HL-60/S4 treated with phorbol 12-myristate 13-acetate at 8.2 ng/mL for 4 days and 3 days (cell line): ENCODE measurements around the gene CCDC200.
"Not testable (repeated sequence)": the region's sequence is repeated elsewhere in the genome, so short reads cannot be mapped to it uniquely, and the experiment has no call there.

ENCODE experiments used
- in situ Hi-C: fragments of 300-500 bp; cut with MboI; formaldehyde crosslinking; loops from 2 replicates; pipeline ENCODE4 v1.15.0; 2022; ENCODE audit warnings: low sequenced_read_pairs

The CCDC200 gene

GRCh38 chr17:43216762-43217613 is 11.4 kb downstream of the CCDC200 start:
- in situ Hi-C loops: no loop called here

- in situ Hi-C loops: no loop called here
These were observed 12.1 kb downstream of the CCDC200 start for GRCh38 chr17:43216369-43216761.

- in situ Hi-C loops: no loop called here
These were observed 13.1 kb downstream of the CCDC200 start for GRCh38 chr17:43215341-43215740.

- in situ Hi-C loops: no loop called here
These were observed 14.9 kb downstream of the CCDC200 start for GRCh38 chr17:43213545-43213944.

GRCh38 chr17:43212641-43213490 is 15.6 kb downstream of the CCDC200 start:
- in situ Hi-C loops: no loop called here

- in situ Hi-C loops: no loop called here
These were observed 16.7 kb downstream of the CCDC200 start, which contains the start of gene TMEM106A for GRCh38 chr17:43211480-43212402. TSS of gene TMEM106A (plus strand) at chr17:43211875. CDS start at chr17:43213042, 1,167 bp downstream.

GRCh38 chr17:43211123-43211479 is 17.3 kb downstream of the CCDC200 start:
- in situ Hi-C loops: no loop called here

GRCh38 chr17:43210576-43210975 is 17.8 kb downstream of the CCDC200 start:
- in situ Hi-C loops: no loop called here

GRCh38 chr17:43203013-43203412 is 25.4 kb downstream of the CCDC200 start:
- in situ Hi-C loops: not testable (repeated sequence)

- in situ Hi-C loops: no loop called here
These were observed 28.3 kb downstream of the CCDC200 start for GRCh38 chr17:43200127-43200526.

- in situ Hi-C loops: no loop called here
These were observed 28.8 kb downstream of the CCDC200 start for GRCh38 chr17:43199633-43200032.

GRCh38 chr17:43193251-43193650 is 35.2 kb downstream of the CCDC200 start:
- in situ Hi-C loops: no loop called here

GRCh38 chr17:43186656-43187055 is 41.8 kb downstream of the CCDC200 start:
- in situ Hi-C loops: not testable (repeated sequence)

GRCh38 chr17:43183921-43184320 is 44.5 kb downstream of the CCDC200 start:
- in situ Hi-C loops: no loop called here

- in situ Hi-C loops: no loop called here
These were observed 52.3 kb downstream of the CCDC200 start for GRCh38 chr17:43176119-43176570.

GRCh38 chr17:43175213-43176118 is 53.0 kb downstream of the CCDC200 start:
- in situ Hi-C loops: no loop called here

GRCh38 chr17:43171586-43172487 is 56.6 kb downstream of the CCDC200 start:
- in situ Hi-C loops: no loop called here
